Measurements from ENCODE around the gene ANKRD66.

Gene ANKRD66

DNA sequence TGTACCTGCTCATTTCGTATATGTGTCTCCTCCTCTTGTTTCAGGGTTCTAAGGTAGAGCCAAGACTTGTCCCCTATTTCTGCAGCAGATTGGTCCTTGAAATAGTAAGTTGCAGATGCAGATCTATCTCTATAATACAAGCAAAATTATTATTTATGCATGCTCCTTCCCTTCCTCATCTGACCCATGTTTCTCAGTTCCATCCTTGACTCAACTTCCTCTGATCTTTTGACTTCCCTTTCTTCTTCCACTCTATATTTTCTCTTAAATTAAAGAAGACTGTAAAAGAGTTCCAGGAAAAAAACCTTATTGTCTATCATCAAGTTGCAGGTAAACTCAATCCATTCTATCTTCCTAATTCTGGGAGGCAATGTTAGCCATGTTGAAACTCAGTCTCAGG, 35.2 kb upstream of the ANKRD66 start:
- no peaks in the 10 kb centered on the region for H3K79me2 ChIP-seq (ENCODE audit: low read length)
- no peak overlapping the region for H3K4me2 ChIP-seq (ENCODE audit: low read length)
- H4K20me1 ChIP-seq (ENCODE audit: insufficient read depth, low read length), result no peaks in the 10 kb centered on the region
- no peak overlapping the region for H3K4me3 ChIP-seq (ENCODE audit: low read length)
- H3K27ac ChIP-seq (ENCODE audit: low read length), result no peak overlapping the region
- no peaks in the 10 kb centered on the region for H3K27me3 ChIP-seq (ENCODE audit: low read depth, low read length)
- H3K4me1 ChIP-seq (ENCODE audit: low read length), result peaks cover 3% of the 10 kb centered on the region
- H2AFZ ChIP-seq (ENCODE audit: low read depth, low read length), result no peak overlapping the region
- H3K36me3 ChIP-seq (replicated peaks; ENCODE audit: low read depth, low read length), result no peaks in the 10 kb centered on the region
- no peak for TF ChIP-seq EZH2phosphoT487 (IDR thresholded peaks at IDR 0.05; ENCODE audit: low read depth)
- no peak for TF ChIP-seq CTCF (IDR thresholded peaks at IDR 0.05; ENCODE audit: low read depth, low read length)
- no peaks in the 10 kb centered on the region for H3K9me3 ChIP-seq (ENCODE audit: insufficient read depth, low read length)
- H3K9ac ChIP-seq (ENCODE audit: low read length), result no peak overlapping the region

- Histone ChIP-seq H3K4me2 (ENCODE audit: low read length) (no peak overlapping the region), H3K79me2 (ENCODE audit: low read length) (no peaks in the 10 kb centered on the region), H3K9me3 (ENCODE audit: insufficient read depth, low read length) (no peaks in the 10 kb centered on the region), H3K4me1 (ENCODE audit: low read length) (peaks cover 7% of the 10 kb centered on the region), H3K4me3 (ENCODE audit: low read length) (no peak overlapping the region), H4K20me1 (ENCODE audit: insufficient read depth, low read length) (no peaks in the 10 kb centered on the region), H3K27me3 (ENCODE audit: low read depth, low read length) (0 out of 2 replicates have a peak, but pooled peaks cover 3% of the 10 kb centered on the region), H3K27ac (ENCODE audit: low read length) (no peak overlapping the region), H3K9ac (ENCODE audit: low read length) (no peak overlapping the region), H3K36me3 (replicated peaks; ENCODE audit: low read depth, low read length) (no peaks in the 10 kb centered on the region), H2AFZ (ENCODE audit: low read depth, low read length) (no peak overlapping the region)
- TF ChIP-seq EZH2phosphoT487 (IDR thresholded peaks at IDR 0.05; ENCODE audit: low read depth), result no peak
- no peak for TF ChIP-seq CTCF (IDR thresholded peaks at IDR 0.05; ENCODE audit: low read depth, low read length)
Measured at GRCh38 chr6:46715141-46715540, 31.6 kb upstream of the ANKRD66 start.

DNA sequence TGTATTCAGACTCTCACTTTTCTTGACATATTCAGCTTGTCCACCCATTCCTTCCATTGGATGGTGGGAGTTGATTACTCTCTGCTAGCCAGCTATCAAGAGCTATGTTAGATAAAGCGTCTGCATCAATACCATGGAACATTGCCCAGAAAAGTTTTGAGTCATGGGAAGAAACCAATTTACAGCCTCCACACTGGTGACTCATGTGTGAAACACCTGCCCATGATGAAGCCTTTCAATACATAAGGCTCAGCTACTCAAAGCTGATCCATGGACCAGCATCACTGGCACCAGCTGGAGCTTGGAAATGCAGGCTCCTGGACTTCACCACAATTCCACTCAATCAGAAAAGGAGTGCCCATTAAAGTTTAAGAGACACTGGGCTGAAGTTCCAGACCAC, 27.6 kb upstream of the ANKRD66 start:
- no peaks in the 10 kb centered on the region for H3K9me3 ChIP-seq (ENCODE audit: insufficient read depth, low read length)
- no peak overlapping the region for H3K27ac ChIP-seq (ENCODE audit: low read length)
- no peaks in the 10 kb centered on the region for H4K20me1 ChIP-seq (ENCODE audit: insufficient read depth, low read length)
- H3K27me3 ChIP-seq (ENCODE audit: low read depth, low read length), result peaks cover 24% of the 10 kb centered on the region
- H3K4me1 ChIP-seq (ENCODE audit: low read length), result peaks cover 7% of the 10 kb centered on the region
- H3K4me3 ChIP-seq (ENCODE audit: low read length), result no peak overlapping the region
- no peak overlapping the region for H2AFZ ChIP-seq (ENCODE audit: low read depth, low read length)
- H3K9ac ChIP-seq (ENCODE audit: low read length), result no peak overlapping the region
- H3K4me2 ChIP-seq (ENCODE audit: low read length), result no peak overlapping the region
- TF ChIP-seq CTCF (IDR thresholded peaks at IDR 0.05; ENCODE audit: low read depth, low read length) (no peak), EZH2phosphoT487 (IDR thresholded peaks at IDR 0.05; ENCODE audit: low read depth) (no peak)
- no peaks in the 10 kb centered on the region for H3K36me3 ChIP-seq (replicated peaks; ENCODE audit: low read depth, low read length)
- H3K79me2 ChIP-seq (ENCODE audit: low read length), result no peaks in the 10 kb centered on the region

DNA sequence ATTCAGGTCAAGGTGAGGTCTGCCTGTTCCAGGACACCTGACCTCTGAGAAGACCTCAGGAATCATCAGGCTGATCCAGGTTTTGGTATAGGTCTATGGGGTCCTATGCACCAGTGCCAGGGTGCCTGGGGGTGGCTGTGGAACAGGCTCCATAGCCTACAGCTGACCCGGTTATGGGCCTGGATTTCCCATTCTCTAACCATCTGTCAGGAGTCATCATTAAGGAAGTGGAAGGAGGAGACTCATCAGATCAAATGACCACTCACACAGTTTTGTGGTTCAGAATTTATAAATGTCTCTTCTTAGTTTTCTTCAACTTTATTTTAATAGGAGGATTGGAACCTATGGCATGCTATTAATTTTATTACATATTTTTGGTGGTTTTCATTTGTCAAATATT, 26.3 kb upstream of the ANKRD66 start:
- Histone ChIP-seq H3K9me3 (ENCODE audit: insufficient read depth, low read length) (no peaks in the 10 kb centered on the region), H3K79me2 (ENCODE audit: low read length) (no peaks in the 10 kb centered on the region), H3K4me1 (ENCODE audit: low read length) (peaks cover 7% of the 10 kb centered on the region), H3K4me2 (ENCODE audit: low read length) (no peak overlapping the region), H2AFZ (ENCODE audit: low read depth, low read length) (no peak overlapping the region), H3K27ac (ENCODE audit: low read length) (no peak overlapping the region), H3K27me3 (ENCODE audit: low read depth, low read length) (peaks cover 33% of the 10 kb centered on the region), H3K9ac (ENCODE audit: low read length) (no peak overlapping the region), H3K4me3 (ENCODE audit: low read length) (no peak overlapping the region), H4K20me1 (ENCODE audit: insufficient read depth, low read length) (no peaks in the 10 kb centered on the region), H3K36me3 (replicated peaks; ENCODE audit: low read depth, low read length) (no peaks in the 10 kb centered on the region)
- no peak for TF ChIP-seq EZH2phosphoT487 (IDR thresholded peaks at IDR 0.05; ENCODE audit: low read depth)

All from OCI-LY3 (cell line).